Mammary epithelial cell (primary cell): ENCODE measurements around the gene OR2H1.

Experiments used
- EZH2 ChIP-seq: IDR thresholded peaks from 2 replicates; pipeline ENCODE4 v1.6.1; 2012; ENCODE audit warnings: low read length, inconsistent platforms, borderline replicate concordance
- TF ChIP-seq, protein P1 (sequence below), 2 donors: IDR thresholded peaks in 1 of 2; conservative IDR thresholded peaks in 1 of 2; 2 replicates each; pipeline ENCODE4 v1.5.1; 2011 to 2012; ENCODE audit warnings: inconsistent platforms in 2 of 2, low read length in 2 of 2, mild to moderate bottlenecking in 2 of 2, control low read depth in 1 of 2, low read depth in 1 of 2; ENCODE audit not compliant: insufficient read depth in 1 of 2; ENCODE audit errors: extremely low read depth in 1 of 2

DNA sequence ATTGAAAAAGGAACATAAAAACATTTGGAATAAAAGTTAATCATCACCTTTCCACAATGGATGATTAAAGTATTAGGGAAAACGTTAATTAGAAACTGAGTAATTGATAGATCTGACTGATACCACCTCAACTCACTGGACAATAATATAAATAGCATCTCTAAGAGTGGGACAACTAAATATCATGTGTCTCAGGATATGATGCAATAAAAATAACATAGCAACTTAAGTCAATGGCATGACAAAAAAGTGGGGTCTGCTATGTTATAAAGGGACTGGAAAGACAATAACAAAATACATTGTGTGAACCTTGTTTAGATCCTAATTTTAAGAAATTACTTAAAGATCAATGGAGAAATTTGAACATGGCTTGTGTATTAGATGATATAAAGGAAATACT is 31.9 kb upstream of the OR2H1 start:
- TF ChIP-seq, protein P1, sequence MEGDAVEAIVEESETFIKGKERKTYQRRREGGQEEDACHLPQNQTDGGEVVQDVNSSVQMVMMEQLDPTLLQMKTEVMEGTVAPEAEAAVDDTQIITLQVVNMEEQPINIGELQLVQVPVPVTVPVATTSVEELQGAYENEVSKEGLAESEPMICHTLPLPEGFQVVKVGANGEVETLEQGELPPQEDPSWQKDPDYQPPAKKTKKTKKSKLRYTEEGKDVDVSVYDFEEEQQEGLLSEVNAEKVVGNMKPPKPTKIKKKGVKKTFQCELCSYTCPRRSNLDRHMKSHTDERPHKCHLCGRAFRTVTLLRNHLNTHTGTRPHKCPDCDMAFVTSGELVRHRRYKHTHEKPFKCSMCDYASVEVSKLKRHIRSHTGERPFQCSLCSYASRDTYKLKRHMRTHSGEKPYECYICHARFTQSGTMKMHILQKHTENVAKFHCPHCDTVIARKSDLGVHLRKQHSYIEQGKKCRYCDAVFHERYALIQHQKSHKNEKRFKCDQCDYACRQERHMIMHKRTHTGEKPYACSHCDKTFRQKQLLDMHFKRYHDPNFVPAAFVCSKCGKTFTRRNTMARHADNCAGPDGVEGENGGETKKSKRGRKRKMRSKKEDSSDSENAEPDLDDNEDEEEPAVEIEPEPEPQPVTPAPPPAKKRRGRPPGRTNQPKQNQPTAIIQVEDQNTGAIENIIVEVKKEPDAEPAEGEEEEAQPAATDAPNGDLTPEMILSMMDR (conservative IDR thresholded peaks at IDR 0.05 in 1 of 2, IDR thresholded peaks at IDR 0.05 in 1 of 2; ENCODE audit: extremely low read depth in 1 of 2, insufficient read depth in 1 of 2, low read depth in 1 of 2, low read length in 2 of 2), result no peak
- TF ChIP-seq EZH2, result no peak
